Fibroblast of lung (primary cell): ENCODE data around the gene RTN4. TPM values are rescaled to one million over a fixed set of nuclear protein-coding genes. Genes with fewer than 3 reads are reported as not detected.

Experiments
- DNase-seq, 2 donors: peaks; one replicate each; pipeline versions ENCODE4 v3.0.0 to v3.0.0-alpha.2; 2010; ENCODE audit warnings: low read depth in 2 of 2
- H2AFZ ChIP-seq: 2 replicates; pipeline ENCODE4 v1.5.1; 2012; ENCODE audit warnings: low read length, control low read depth, inconsistent platforms
- H3K27ac ChIP-seq: 2 replicates; pipeline ENCODE4 v1.5.1; 2011; ENCODE audit warnings: low read length, control low read depth; ENCODE audit not compliant: insufficient read depth
- H3K27me3 ChIP-seq: 2 replicates; pipeline ENCODE4 v1.5.1; 2011; ENCODE audit warnings: mild to moderate bottlenecking, low read length; ENCODE audit not compliant: control insufficient read depth, insufficient read depth
- H3K36me3 ChIP-seq: 2 replicates; pipeline ENCODE4 v1.5.1; 2011; ENCODE audit warnings: low read length; ENCODE audit not compliant: control insufficient read depth, insufficient read depth
- H3K4me1 ChIP-seq: 2 replicates; pipeline ENCODE4 v1.5.1; 2011; ENCODE audit warnings: low read length; ENCODE audit not compliant: control insufficient read depth, insufficient read depth; ENCODE audit errors: extremely low read depth
- H3K4me2 ChIP-seq: 2 replicates; pipeline ENCODE4 v1.5.1; 2011; ENCODE audit warnings: low read length, control low read depth; ENCODE audit not compliant: insufficient read depth; ENCODE audit errors: extremely low read depth
- H3K4me3 ChIP-seq, 4 experiments: fragments of 200-600 bp in 1 of 4; sonication (generic) in 1 of 4; replicated peaks in 1 of 4; 2 replicates each; pipeline ENCODE4 v1.5.1; 2011 to 2016; ENCODE audit warnings: low read length in 4 of 4, low read depth in 3 of 4, mild to moderate bottlenecking in 3 of 4, control low read depth in 2 of 4, inconsistent platforms in 1 of 4, mixed read lengths in 1 of 4; ENCODE audit not compliant: insufficient read depth in 1 of 4; ENCODE audit errors: control extremely low read depth in 1 of 4
- H3K79me2 ChIP-seq: 2 replicates; pipeline ENCODE4 v1.5.1; 2012; ENCODE audit warnings: mild to moderate bottlenecking, low read length, inconsistent platforms; ENCODE audit not compliant: control insufficient read depth, insufficient read depth
- H3K9ac ChIP-seq: 2 replicates; pipeline ENCODE4 v1.5.1; 2011; ENCODE audit warnings: mild to moderate bottlenecking, low read length, control low read depth; ENCODE audit not compliant: insufficient read depth
- H3K9me3 ChIP-seq: 2 replicates; pipeline ENCODE4 v1.5.1; 2012; ENCODE audit warnings: low read depth, low read length; ENCODE audit not compliant: control insufficient read depth, insufficient read depth
- H4K20me1 ChIP-seq: 2 replicates; pipeline ENCODE4 v1.5.1; 2011; ENCODE audit warnings: low read length; ENCODE audit not compliant: control insufficient read depth, insufficient read depth; ENCODE audit errors: extremely low read depth
- CTCF ChIP-seq, 2 donors: IDR thresholded peaks in 1 of 2; conservative IDR thresholded peaks in 1 of 2; 1 replicate in 1 of 2; 2 replicates in 1 of 2; pipeline ENCODE4 v1.5.1; 2011 to 2012; ENCODE audit warnings: low read length in 2 of 2, control low read depth in 1 of 2, inconsistent platforms in 1 of 2, low read depth in 1 of 2, mild to moderate bottlenecking in 1 of 2
- EZH2 ChIP-seq: IDR thresholded peaks from 2 replicates; pipeline ENCODE4 v1.5.1; 2012; ENCODE audit warnings: low read length, control low read depth, mild to moderate bottlenecking; ENCODE audit errors: missing control alignments
- polyA plus RNA-seq, 2 donors: library from polyadenylated mRNA; depleted of rRNA in 1 of 2; stranded (reverse) in 1 of 2; unstranded in 1 of 2; fragments of >200 nt; gene quantifications; 2 replicates each; pipeline ENCODE4 v1.2.1, GENCODE V29; 2011 to 2012; ENCODE audit warnings: missing spikeins in 1 of 2
- total RNA-seq: library from RNA; depleted of rRNA; stranded (reverse); fragments of >200 nt; gene quantifications from 2 replicates; pipeline ENCODE4 v1.2.1, GENCODE V29; 2014

RTN4 gene
- total and polyA plus RNA-seq, 2 donors (not counting 1 experiment from before 2014, with no cell fraction given) = 560 to 1,326 TPM

GRCh38 chr2:55090702-55091101 lies 40.5 kb upstream of the RTN4 start:
- TF ChIP-seq EZH2 (no peak), CTCF (conservative IDR thresholded peaks at IDR 0.05 in 1 of 2, IDR thresholded peaks at IDR 0.05 in 1 of 2; ENCODE audit: low read depth in 1 of 2, low read length in 2 of 2) (no peak)
- Histone ChIP-seq H3K27me3 (no peaks in the 10 kb centered on the region), H3K9ac (no peak overlapping the region), H3K27ac (no peak overlapping the region), H3K4me3 (no peak overlapping the region), H3K9me3 (no peaks in the 10 kb centered on the region), H3K4me2 (no peak overlapping the region), H3K36me3 (no peaks in the 10 kb centered on the region), H4K20me1 (no peaks in the 10 kb centered on the region), H2AFZ (no peak overlapping the region), H3K4me1 (peaks cover 11% of the 10 kb centered on the region), H3K79me2 (no peaks in the 10 kb centered on the region)
- no peak for DNase-seq

GRCh38 chr2:55089726-55090125 lies 39.5 kb upstream of the RTN4 start:
- no peaks in the 10 kb centered on the region for H3K27me3 ChIP-seq
- peaks cover 11% of the 10 kb centered on the region for H3K4me1 ChIP-seq
- no peaks in the 10 kb centered on the region for H3K9me3 ChIP-seq
- no peak overlapping the region for H3K9ac ChIP-seq
- H3K4me2 ChIP-seq = no peak overlapping the region
- no peaks in the 10 kb centered on the region for H4K20me1 ChIP-seq
- H2AFZ ChIP-seq = no peak overlapping the region
- H3K36me3 ChIP-seq = no peaks in the 10 kb centered on the region
- TF ChIP-seq EZH2 (no peak), CTCF (conservative IDR thresholded peaks at IDR 0.05 in 1 of 2, IDR thresholded peaks at IDR 0.05 in 1 of 2; ENCODE audit: low read depth in 1 of 2, low read length in 2 of 2) (no peak)
- H3K27ac ChIP-seq = no peak overlapping the region
- H3K79me2 ChIP-seq = no peaks in the 10 kb centered on the region
- H3K4me3 ChIP-seq = no peak overlapping the region
- no peak for DNase-seq

GRCh38 chr2:55088400-55088799 lies 38.1 kb upstream of the RTN4 start:
- no peaks in the 10 kb centered on the region for H3K36me3 ChIP-seq
- peaks cover 11% of the 10 kb centered on the region for H3K4me1 ChIP-seq
- peak in 1 of 2 donors; percentile 70 for DNase-seq
- no peak overlapping the region for H3K4me2 ChIP-seq
- H3K9ac ChIP-seq = no peak overlapping the region
- H3K27ac ChIP-seq = no peak overlapping the region
- no peak overlapping the region for H3K4me3 ChIP-seq
- H3K79me2 ChIP-seq = no peaks in the 10 kb centered on the region
- H4K20me1 ChIP-seq = no peaks in the 10 kb centered on the region
- no peaks in the 10 kb centered on the region for H3K9me3 ChIP-seq
- H3K27me3 ChIP-seq = no peaks in the 10 kb centered on the region
- H2AFZ ChIP-seq = peak overlapping the region; percentile 13
- TF ChIP-seq CTCF (conservative IDR thresholded peaks at IDR 0.05 in 1 of 2, IDR thresholded peaks at IDR 0.05 in 1 of 2; ENCODE audit: low read depth in 1 of 2, low read length in 2 of 2) (no peak), EZH2 (no peak)
